Peyer's patch (tissue), 4 donors: ENCODE data around the gene RAD51B.

Source experiments
- CTCF ChIP-seq, 6 experiments: fragments of 450-650 bp in 4 of 6; fragments of 200-600 bp in 2 of 6; sonication (generic) in 1 of 6; IDR thresholded peaks; one replicate each; pipeline ENCODE4 v1.5.1; 2017 to 2019; ENCODE audit warnings: antibody characterized with exemption in 6 of 6, mild to moderate bottlenecking in 3 of 6, moderate library complexity in 1 of 6
- POLR2A ChIP-seq, 2 donors: fragments of 450-650 bp; IDR thresholded peaks; one replicate each; pipeline ENCODE4 v1.5.1; 2017; ENCODE audit warnings: antibody characterized with exemption in 2 of 2, mild to moderate bottlenecking in 2 of 2, moderate library complexity in 2 of 2

- TF ChIP-seq CTCF (IDR thresholded peaks at IDR 0.05) (no peak), POLR2A (IDR thresholded peaks at IDR 0.05) (no peak)
These were observed 545.6 kb downstream of the RAD51B start for GRCh38 chr14:68365228-68365627.
